ENCODE results near the gene KIAA1614.

KIAA1614 gene

GRCh38 chr1:180923021-180923841 lies 10.5 kb downstream of the KIAA1614 start:
- H3K27me3 Mint-ChIP-seq, result peaks cover 16 to 36% of the 10 kb centered on the region in 2 donors
- no peak for ATAC-seq (replicated peaks)
- H3K36me3 Mint-ChIP-seq (ENCODE audit: insufficient read depth), result no peaks in the 10 kb centered on the region
- no peak overlapping the region for H3K4me3 Mint-ChIP-seq
- DNase-seq, result no peak
- no peak overlapping the region for H3K27ac Mint-ChIP-seq
- no peaks in the 10 kb centered on the region for H3K4me1 Mint-ChIP-seq (ENCODE audit: low read depth in 2 of 2)
- H3K9me3 Mint-ChIP-seq, result no peaks in the 10 kb centered on the region

DNA sequence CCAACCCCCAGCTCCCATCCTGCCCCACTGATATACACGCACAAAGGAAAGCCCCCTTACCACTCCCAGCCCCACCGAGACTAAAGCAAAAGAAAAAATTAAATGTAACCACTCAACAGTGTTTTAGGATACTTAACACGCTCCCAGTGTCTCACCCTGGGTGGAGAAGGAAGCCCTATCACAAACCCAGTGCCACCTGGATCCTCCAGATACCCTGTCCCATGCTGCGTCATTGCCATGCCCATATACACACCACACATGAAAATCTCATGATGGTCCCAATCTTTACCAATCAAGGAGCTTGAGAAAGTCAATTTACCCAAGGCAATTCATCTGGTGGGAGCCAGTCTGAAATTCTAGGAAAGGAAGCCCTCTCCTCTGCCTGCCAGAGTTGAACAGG lies 11.2 kb downstream of the KIAA1614 start:
- Mint-ChIP-seq H3K27me3 (peaks cover 16 to 36% of the 10 kb centered on the region in 2 donors), H3K4me1 (ENCODE audit: low read depth in 2 of 2) (no peaks in the 10 kb centered on the region), H3K4me3 (no peak overlapping the region), H3K36me3 (ENCODE audit: insufficient read depth) (no peaks in the 10 kb centered on the region), H3K27ac (no peak overlapping the region), H3K9me3 (no peaks in the 10 kb centered on the region)
- no peak for ATAC-seq (replicated peaks)
- DNase-seq, result no peak

DNA sequence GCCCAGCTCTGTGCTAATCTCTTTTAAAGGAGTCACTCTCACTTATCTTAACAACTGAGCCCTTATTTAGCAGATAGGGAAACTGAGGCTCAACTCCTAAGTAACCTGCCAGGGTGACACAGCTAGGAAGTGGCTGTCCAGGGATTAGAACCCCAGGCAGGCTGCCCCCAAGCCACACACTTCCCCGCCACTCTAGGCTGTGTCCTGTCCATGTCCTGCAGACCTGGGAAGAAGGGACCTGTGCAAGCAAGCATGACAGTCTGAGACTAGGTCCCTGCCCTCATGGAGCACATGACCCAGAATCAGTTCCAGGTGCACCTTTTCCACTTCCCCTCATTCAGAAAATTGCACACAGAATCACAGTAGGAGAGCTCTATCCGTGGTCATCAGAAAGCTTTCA lies 12.2 kb downstream of the KIAA1614 start:
- Mint-ChIP-seq H3K9me3 (no peaks in the 10 kb centered on the region), H3K36me3 (ENCODE audit: insufficient read depth) (no peaks in the 10 kb centered on the region), H3K27ac (no peak overlapping the region), H3K4me1 (ENCODE audit: low read depth in 2 of 2) (no peaks in the 10 kb centered on the region), H3K4me3 (no peak overlapping the region), H3K27me3 (peaks cover 16 to 36% of the 10 kb centered on the region in 2 donors)
- DNase-seq, result no peak
- ATAC-seq (replicated peaks), result no peak

- no peak for ATAC-seq (replicated peaks)
- no peaks in the 10 kb centered on the region for H3K36me3 Mint-ChIP-seq (ENCODE audit: insufficient read depth)
- H3K27me3 Mint-ChIP-seq, result peaks cover 16 to 36% of the 10 kb centered on the region in 2 donors
- no peak for DNase-seq
- no peaks in the 10 kb centered on the region for H3K4me1 Mint-ChIP-seq (ENCODE audit: low read depth in 2 of 2)
- no peaks in the 10 kb centered on the region for H3K9me3 Mint-ChIP-seq
- no peak overlapping the region for H3K27ac Mint-ChIP-seq
- no peak overlapping the region for H3K4me3 Mint-ChIP-seq
These were observed 12.9 kb downstream of the KIAA1614 start for GRCh38 chr1:180925471-180926051.

DNA sequence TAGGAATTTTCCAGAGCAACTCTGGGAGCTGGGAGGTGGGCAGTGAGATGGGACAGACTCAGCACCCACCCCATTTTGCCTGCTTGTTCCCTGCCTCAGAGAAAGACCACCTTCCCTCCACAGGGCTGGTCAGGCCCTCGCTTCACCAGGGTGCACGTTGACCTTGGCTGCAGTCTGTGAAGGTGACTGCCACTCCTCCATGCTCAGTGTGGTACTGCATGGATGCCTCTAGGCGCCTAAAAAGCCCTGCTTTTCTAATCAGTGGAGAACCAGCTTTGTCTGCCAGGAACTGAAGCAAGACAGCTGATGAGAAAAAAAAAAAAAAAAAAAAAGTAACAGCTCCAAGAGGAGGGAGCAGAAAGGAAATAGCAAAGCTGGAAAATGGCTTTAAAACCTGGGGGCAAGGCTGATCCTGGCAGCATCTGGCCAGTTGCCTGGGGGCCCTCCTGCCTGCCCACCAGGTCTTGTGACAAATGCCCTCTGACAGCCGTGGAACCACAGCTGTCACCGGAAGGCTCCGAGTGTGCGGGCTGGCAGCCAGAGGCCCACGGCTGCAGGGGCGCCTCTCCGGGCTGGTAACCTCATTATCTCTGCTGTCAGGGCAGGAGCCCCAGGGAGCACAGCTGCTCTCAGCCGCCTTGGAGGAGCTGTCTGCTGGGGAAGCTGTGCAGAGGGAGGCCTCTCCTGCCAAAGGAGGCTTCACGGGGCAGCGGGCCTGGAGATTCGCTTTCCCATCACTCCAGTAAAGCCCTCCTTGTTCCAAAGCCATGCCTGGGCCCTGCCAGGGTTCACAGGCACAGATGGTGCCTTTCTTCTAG lies 13.7 kb downstream of the KIAA1614 start:
- Mint-ChIP-seq H3K27me3 (peaks cover 16 to 34% of the 10 kb centered on the region in 2 donors), H3K9me3 (no peaks in the 10 kb centered on the region), H3K4me3 (no peak overlapping the region), H3K4me1 (ENCODE audit: low read depth in 2 of 2) (no peaks in the 10 kb centered on the region), H3K27ac (no peak overlapping the region), H3K36me3 (ENCODE audit: insufficient read depth) (no peaks in the 10 kb centered on the region)
- DNase-seq (no peak), ATAC-seq (replicated peaks) (no peak)

GRCh38 chr1:180927348-180927747 lies 14.7 kb downstream of the KIAA1614 start:
- H3K9me3 Mint-ChIP-seq, result no peaks in the 10 kb centered on the region
- no peak overlapping the region for H3K4me3 Mint-ChIP-seq
- peaks cover 16 to 24% of the 10 kb centered on the region in 2 donors for H3K27me3 Mint-ChIP-seq
- no peaks in the 10 kb centered on the region for H3K4me1 Mint-ChIP-seq (ENCODE audit: low read depth in 2 of 2)
- no peaks in the 10 kb centered on the region for H3K36me3 Mint-ChIP-seq (ENCODE audit: insufficient read depth)
- ATAC-seq (replicated peaks), result no peak
- no peak overlapping the region for H3K27ac Mint-ChIP-seq
- DNase-seq, result no peak

DNA sequence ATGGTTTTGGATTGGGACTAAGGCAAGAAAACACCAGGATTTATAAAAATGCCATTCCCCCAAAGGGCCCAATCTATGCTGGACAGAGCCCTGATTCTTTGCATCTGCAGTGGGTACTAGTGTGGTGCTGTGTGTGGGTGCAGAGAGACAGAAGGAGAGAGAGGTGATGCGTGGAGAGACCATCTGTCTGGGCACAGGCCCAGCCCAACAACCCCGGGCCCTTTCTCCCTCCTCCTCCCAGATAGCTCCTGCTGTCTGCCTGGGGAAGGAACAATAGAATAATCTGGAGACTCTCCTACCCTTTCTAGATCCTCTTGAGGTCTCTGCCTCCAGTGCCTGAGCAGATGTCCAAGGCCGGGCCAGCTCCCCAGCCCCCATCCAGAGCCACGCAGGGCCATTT lies 15.1 kb downstream of the KIAA1614 start:
- Mint-ChIP-seq H3K4me3 (no peak overlapping the region), H3K27me3 (peaks cover 16 to 24% of the 10 kb centered on the region in 2 donors), H3K9me3 (no peaks in the 10 kb centered on the region), H3K4me1 (ENCODE audit: low read depth in 2 of 2) (no peaks in the 10 kb centered on the region), H3K36me3 (ENCODE audit: insufficient read depth) (no peaks in the 10 kb centered on the region), H3K27ac (no peak overlapping the region)
- no peak for DNase-seq
- no peak for ATAC-seq (replicated peaks)

DNA sequence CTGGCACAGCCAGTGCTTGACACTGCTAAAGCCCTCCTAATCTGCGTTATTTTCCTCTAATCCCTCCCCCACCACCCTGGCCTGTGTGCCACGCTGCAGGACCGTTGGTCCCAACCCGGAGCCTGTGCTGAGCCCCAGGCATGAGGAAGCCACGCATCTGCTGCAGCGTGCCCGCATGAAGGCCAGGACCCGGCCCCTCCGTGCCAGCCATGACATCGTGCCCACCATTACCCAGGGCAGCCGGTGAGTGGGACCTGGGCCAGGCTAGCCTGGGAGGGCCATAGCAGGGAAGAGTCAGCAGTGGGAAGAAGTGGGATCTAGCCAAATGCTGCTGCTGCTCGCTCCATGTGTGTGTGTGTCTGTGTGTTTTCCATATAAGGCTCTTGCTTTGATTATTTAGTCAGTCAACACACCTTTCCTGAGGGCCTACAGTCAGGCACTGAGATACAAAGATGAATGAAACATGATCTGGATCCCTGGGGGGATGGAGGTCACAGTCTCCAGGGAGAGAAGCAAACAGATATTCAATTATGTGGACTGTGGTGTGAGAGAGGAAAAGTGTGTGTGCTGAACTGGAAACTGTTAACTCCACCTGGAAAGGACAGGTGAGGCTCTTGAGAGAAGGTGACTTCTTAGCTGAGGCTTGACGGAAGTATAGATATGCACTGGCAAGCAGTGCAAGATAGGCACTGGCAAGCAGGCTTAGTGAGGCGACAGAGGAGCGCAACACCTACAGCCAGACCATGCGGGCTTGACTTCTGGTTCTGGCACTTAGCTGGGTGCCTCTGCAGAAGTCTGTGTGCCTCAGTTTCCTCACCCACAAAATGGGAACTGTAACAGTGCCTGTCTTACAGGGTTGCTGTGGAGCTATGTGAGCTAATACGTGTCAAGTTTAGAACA lies 15.9 kb downstream of the KIAA1614 start:
- no peak for DNase-seq
- Mint-ChIP-seq H3K36me3 (ENCODE audit: insufficient read depth) (no peaks in the 10 kb centered on the region), H3K4me3 (no peak overlapping the region), H3K27me3 (peaks cover 12 to 18% of the 10 kb centered on the region in 2 donors), H3K4me1 (ENCODE audit: low read depth in 2 of 2) (no peaks in the 10 kb centered on the region), H3K27ac (no peak overlapping the region), H3K9me3 (no peaks in the 10 kb centered on the region)
- no peak for ATAC-seq (replicated peaks)

GRCh38 chr1:180929389-180929788 lies 16.7 kb downstream of the KIAA1614 start:
- no peak overlapping the region for H3K4me3 Mint-ChIP-seq
- H3K27me3 Mint-ChIP-seq, result peaks cover 5 to 10% of the 10 kb centered on the region in 2 donors
- H3K9me3 Mint-ChIP-seq, result no peaks in the 10 kb centered on the region
- ATAC-seq (replicated peaks) (no peak), DNase-seq (no peak)
- no peaks in the 10 kb centered on the region for H3K4me1 Mint-ChIP-seq (ENCODE audit: low read depth in 2 of 2)
- H3K36me3 Mint-ChIP-seq (ENCODE audit: insufficient read depth), result no peaks in the 10 kb centered on the region
- no peak overlapping the region for H3K27ac Mint-ChIP-seq

GRCh38 chr1:180930687-180931086 lies 18.0 kb downstream of the KIAA1614 start:
- no peaks in the 10 kb centered on the region for H3K9me3 Mint-ChIP-seq
- no peak overlapping the region for H3K27ac Mint-ChIP-seq
- no peaks in the 10 kb centered on the region for H3K27me3 Mint-ChIP-seq
- no peak for DNase-seq
- H3K36me3 Mint-ChIP-seq (ENCODE audit: insufficient read depth), result no peaks in the 10 kb centered on the region
- no peak overlapping the region for H3K4me3 Mint-ChIP-seq
- H3K4me1 Mint-ChIP-seq (ENCODE audit: low read depth in 2 of 2), result no peaks in the 10 kb centered on the region
- ATAC-seq (replicated peaks), result no peak

DNA sequence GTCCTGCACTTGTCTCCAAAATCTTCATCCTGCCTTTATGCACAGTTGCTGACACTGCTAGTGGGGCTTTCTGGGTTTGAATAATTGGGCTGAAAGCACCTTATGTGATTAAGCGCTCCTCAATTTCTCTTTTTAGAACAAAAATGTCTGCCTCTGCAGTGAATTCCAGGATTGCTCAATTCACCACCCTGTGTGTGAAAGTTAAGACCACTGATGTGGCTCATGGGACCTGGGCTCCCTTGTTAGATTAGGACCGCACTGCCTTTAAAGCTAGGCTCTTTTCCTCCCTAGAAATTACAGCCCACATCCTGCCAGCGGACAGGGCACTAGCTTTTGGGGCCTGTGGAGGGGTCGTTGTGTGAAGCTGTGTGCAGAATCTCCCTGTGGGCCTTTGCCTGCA lies 18.8 kb downstream of the KIAA1614 start:
- no peak overlapping the region for H3K4me3 Mint-ChIP-seq
- DNase-seq (no peak), ATAC-seq (replicated peaks) (no peak)
- H3K27ac Mint-ChIP-seq, result peak overlapping the region in 1 of 2 donors; percentile 49
- no peaks in the 10 kb centered on the region for H3K36me3 Mint-ChIP-seq (ENCODE audit: insufficient read depth)
- no peaks in the 10 kb centered on the region for H3K9me3 Mint-ChIP-seq
- no peaks in the 10 kb centered on the region for H3K27me3 Mint-ChIP-seq
- no peaks in the 10 kb centered on the region for H3K4me1 Mint-ChIP-seq (ENCODE audit: low read depth in 2 of 2)

- no peak overlapping the region for H3K4me3 Mint-ChIP-seq
- no peak for ATAC-seq (replicated peaks)
These were observed 19.7 kb downstream of the KIAA1614 start for GRCh38 chr1:180932378-180932777.

GRCh38 chr1:180933141-180933540 lies 20.4 kb downstream of the KIAA1614 start:
- Mint-ChIP-seq H3K9me3 (no peaks in the 10 kb centered on the region), H3K36me3 (ENCODE audit: insufficient read depth) (no peaks in the 10 kb centered on the region), H3K4me3 (no peak overlapping the region), H3K27ac (no peak overlapping the region), H3K27me3 (no peaks in the 10 kb centered on the region), H3K4me1 (ENCODE audit: low read depth in 2 of 2) (peaks cover 0 to 4% of the 10 kb centered on the region in 2 donors)
- DNase-seq (no peak), ATAC-seq (replicated peaks) (no peak)

More at GRCh38 chr1:180932378-180932777, 19.7 kb downstream of the KIAA1614 start:
- no peak for DNase-seq
- Mint-ChIP-seq H3K4me1 (ENCODE audit: low read depth in 2 of 2) (no peaks in the 10 kb centered on the region), H3K36me3 (ENCODE audit: insufficient read depth) (no peaks in the 10 kb centered on the region), H3K27ac (no peak overlapping the region), H3K9me3 (no peaks in the 10 kb centered on the region), H3K27me3 (no peaks in the 10 kb centered on the region)

Data from effector memory CD8-positive, alpha-beta T cell (primary cell).